BLaER1 (cell line): ENCODE results near the gene MCM7.
"Not testable (repeated sequence)": the region's sequence is repeated elsewhere in the genome, so short reads cannot be mapped to it uniquely, and the experiment has no call there.

Source experiments
- H3K27ac ChIP-seq: shearing (Covaris generic); formaldehyde crosslinking; 2 replicates; pipeline ENCODE4 v1.8.1; 2022
- H3K27me3 ChIP-seq: shearing (Covaris generic); formaldehyde crosslinking; 2 replicates; pipeline ENCODE4 v1.8.1; 2022
- H3K36me3 ChIP-seq: shearing (Covaris generic); formaldehyde crosslinking; 2 replicates; pipeline ENCODE4 v1.8.1; 2022
- H3K4me1 ChIP-seq: shearing (Covaris generic); formaldehyde crosslinking; 2 replicates; pipeline ENCODE4 v1.8.1; 2022
- H3K4me2 ChIP-seq: shearing (Covaris generic); formaldehyde crosslinking; 2 replicates; pipeline ENCODE4 v1.8.1; 2022
- H3K4me3 ChIP-seq: shearing (Covaris generic); formaldehyde crosslinking; 2 replicates; pipeline ENCODE4 v1.8.1; 2022
- H3K9ac ChIP-seq: shearing (Covaris generic); formaldehyde crosslinking; 2 replicates; pipeline ENCODE4 v1.8.1; 2022
- H3K9me3 ChIP-seq: shearing (Covaris generic); formaldehyde crosslinking; 2 replicates; pipeline ENCODE4 v1.8.1; 2022
- H4K20me1 ChIP-seq: shearing (Covaris generic); formaldehyde crosslinking; 2 replicates; pipeline ENCODE4 v1.8.1; 2022
- Cebpa-rat ChIP-seq: shearing (Covaris generic); IDR thresholded peaks from 2 replicates; pipeline ENCODE4 v1.8.1; 2022

Gene MCM7

GRCh38 chr7:100101016-100101862 lies at the start of gene MCM7, which contains the start of gene AP4M1:
MCM7 (minus strand) TSS chr7:100101397; CDS start chr7:100101294, 103 bp downstream.
AP4M1 (plus strand) TSS chr7:100101643; CDS start chr7:100101715, 72 bp downstream.
- Histone ChIP-seq H4K20me1 (peaks cover 40% of the 10 kb centered on the region), H3K9ac (peak within 1 kb of the TSS; percentile 99), H3K4me3 (peak within 1 kb of the TSS; percentile 91), H3K36me3 (peaks cover 74% of the 10 kb centered on the region), H3K4me2 (peak within 1 kb of the TSS; percentile 87), H3K9me3 (no peaks in the 10 kb centered on the region), H3K27ac (peak within 1 kb of the TSS; percentile 99), H3K4me1 (peaks cover 56% of the 10 kb centered on the region), H3K27me3 (no peaks in the 10 kb centered on the region)
- TF ChIP-seq Cebpa-rat = no peak

GRCh38 chr7:100148559-100149328 lies 47.5 kb upstream of the MCM7 start, which contains the start of gene LAMTOR4:
LAMTOR4 (plus strand) TSS chr7:100148918; CDS start chr7:100148973, 55 bp downstream.
- Histone ChIP-seq H3K36me3 (peaks cover 25% of the 10 kb centered on the region), H3K27me3 (no peaks in the 10 kb centered on the region), H3K9ac (peak within 1 kb of the TSS; percentile 89), H3K4me1 (peaks cover 43% of the 10 kb centered on the region), H3K4me2 (peak within 1 kb of the TSS; percentile 96), H4K20me1 (peaks cover 15% of the 10 kb centered on the region), H3K27ac (peak within 1 kb of the TSS; percentile 86), H3K9me3 (no peaks in the 10 kb centered on the region), H3K4me3 (peak within 1 kb of the TSS; percentile 90)
- peak; percentile 75; the same call in 1 of the 2 replicates for TF ChIP-seq Cebpa-rat

DNA sequence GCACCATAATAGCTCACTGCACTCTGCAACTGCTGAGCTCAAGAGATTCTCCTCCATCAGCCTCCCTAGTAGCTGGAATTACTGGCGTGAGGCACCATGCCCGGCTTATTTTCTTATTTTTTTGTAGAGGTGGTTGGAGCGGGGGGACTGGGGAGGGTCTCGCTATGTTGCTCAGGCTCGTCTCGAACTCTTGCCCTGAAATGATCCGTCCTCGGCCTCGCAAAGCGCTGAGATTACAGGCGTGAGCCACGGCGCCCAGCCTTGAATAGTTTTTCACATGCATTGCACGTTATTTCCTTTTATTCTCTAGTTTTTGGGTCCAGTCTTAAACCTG lies 47.0 kb upstream of the MCM7 start:
- Histone ChIP-seq H3K36me3 (peaks cover 19% of the 10 kb centered on the region), H3K9me3 (no peaks in the 10 kb centered on the region), H3K4me3 (peak overlapping the region; percentile 90), H3K4me2 (peak overlapping the region; percentile 96), H3K4me1 (peaks cover 38% of the 10 kb centered on the region), H3K9ac (peak overlapping the region; percentile 49), H4K20me1 (peaks cover 9% of the 10 kb centered on the region), H3K27me3 (no peaks in the 10 kb centered on the region), H3K27ac (peak overlapping the region; percentile 58)
- TF ChIP-seq Cebpa-rat = no peak

- Histone ChIP-seq H3K9me3 (no peaks in the 10 kb centered on the region), H3K9ac (no peak overlapping the region), H3K36me3 (peaks cover 11% of the 10 kb centered on the region; the same call in 1 of the 2 replicates), H3K4me2 (no peak overlapping the region), H3K27me3 (no peaks in the 10 kb centered on the region), H3K4me1 (peaks cover 29% of the 10 kb centered on the region), H4K20me1 (peaks cover 6% of the 10 kb centered on the region; the same call in 1 of the 2 replicates), H3K27ac (no peak overlapping the region), H3K4me3 (no peak overlapping the region)
- no peak for TF ChIP-seq Cebpa-rat
Measured at GRCh38 chr7:100147278-100147677, 46.1 kb upstream of the MCM7 start.

GRCh38 chr7:100146350-100146749 lies 45.2 kb upstream of the MCM7 start:
- H3K9me3 ChIP-seq, H3K27ac ChIP-seq, H3K4me2 ChIP-seq, H3K4me3 ChIP-seq, H3K9ac ChIP-seq, H3K27me3 ChIP-seq, H4K20me1 ChIP-seq, H3K36me3 ChIP-seq: not testable (repeated sequence)
- H3K4me1 ChIP-seq = peaks cover 29% of the 10 kb centered on the region

DNA sequence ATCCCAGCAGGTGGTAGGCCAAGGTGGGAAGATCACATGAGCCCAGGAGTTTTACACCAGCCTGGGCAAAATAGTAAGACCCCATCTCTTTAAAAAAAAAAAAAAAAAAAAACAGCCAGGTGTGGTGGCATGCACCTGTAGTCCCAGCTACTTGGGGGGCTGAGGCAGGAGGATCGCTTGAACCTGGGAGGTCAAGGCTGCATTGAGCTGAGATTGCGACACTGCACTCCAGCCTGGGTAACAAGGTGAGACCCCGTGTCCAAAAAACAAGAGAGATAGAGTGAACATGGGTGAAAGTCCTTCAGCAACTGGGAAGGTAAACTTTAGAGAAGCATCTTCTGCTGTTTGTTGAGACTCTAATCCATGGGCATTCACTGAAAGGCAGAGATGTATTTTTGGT lies 41.3 kb upstream of the MCM7 start:
- Histone ChIP-seq H3K27ac (no peak overlapping the region), H3K4me2 (no peak overlapping the region), H3K9ac (no peak overlapping the region), H3K9me3 (no peaks in the 10 kb centered on the region), H3K4me1 (peaks cover 19% of the 10 kb centered on the region), H3K27me3 (no peaks in the 10 kb centered on the region), H4K20me1 (no peaks in the 10 kb centered on the region), H3K36me3 (no peaks in the 10 kb centered on the region), H3K4me3 (no peak overlapping the region)
- no peak for TF ChIP-seq Cebpa-rat

DNA sequence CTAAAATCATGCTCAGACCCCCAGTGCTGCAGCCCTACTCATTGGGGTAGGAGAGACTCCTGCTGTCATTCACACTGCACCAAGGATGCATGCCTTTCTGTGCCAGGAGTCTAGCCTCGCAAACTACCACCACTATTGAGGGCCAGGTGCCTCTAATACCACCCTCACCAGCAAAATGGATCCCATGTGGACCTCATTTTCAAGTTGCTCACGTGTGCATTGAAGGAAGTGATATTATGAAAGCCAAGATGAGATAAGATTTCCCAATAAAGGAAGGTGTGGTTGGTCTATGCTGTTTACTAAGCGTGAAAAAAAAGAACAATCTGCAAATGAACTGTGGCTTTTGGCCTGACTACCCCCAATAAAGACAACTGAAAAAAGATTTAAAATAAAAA lies 40.4 kb upstream of the MCM7 start:
- TF ChIP-seq Cebpa-rat = no peak
- H3K9ac ChIP-seq = no peak overlapping the region
- peak overlapping the region; percentile 18; the same call in 1 of the 2 replicates for H3K4me2 ChIP-seq
- H3K36me3 ChIP-seq = no peaks in the 10 kb centered on the region
- H4K20me1 ChIP-seq = no peaks in the 10 kb centered on the region
- no peak overlapping the region for H3K4me3 ChIP-seq
- no peaks in the 10 kb centered on the region for H3K27me3 ChIP-seq
- no peak overlapping the region for H3K27ac ChIP-seq
- H3K4me1 ChIP-seq = peaks cover 19% of the 10 kb centered on the region
- no peaks in the 10 kb centered on the region for H3K9me3 ChIP-seq

DNA sequence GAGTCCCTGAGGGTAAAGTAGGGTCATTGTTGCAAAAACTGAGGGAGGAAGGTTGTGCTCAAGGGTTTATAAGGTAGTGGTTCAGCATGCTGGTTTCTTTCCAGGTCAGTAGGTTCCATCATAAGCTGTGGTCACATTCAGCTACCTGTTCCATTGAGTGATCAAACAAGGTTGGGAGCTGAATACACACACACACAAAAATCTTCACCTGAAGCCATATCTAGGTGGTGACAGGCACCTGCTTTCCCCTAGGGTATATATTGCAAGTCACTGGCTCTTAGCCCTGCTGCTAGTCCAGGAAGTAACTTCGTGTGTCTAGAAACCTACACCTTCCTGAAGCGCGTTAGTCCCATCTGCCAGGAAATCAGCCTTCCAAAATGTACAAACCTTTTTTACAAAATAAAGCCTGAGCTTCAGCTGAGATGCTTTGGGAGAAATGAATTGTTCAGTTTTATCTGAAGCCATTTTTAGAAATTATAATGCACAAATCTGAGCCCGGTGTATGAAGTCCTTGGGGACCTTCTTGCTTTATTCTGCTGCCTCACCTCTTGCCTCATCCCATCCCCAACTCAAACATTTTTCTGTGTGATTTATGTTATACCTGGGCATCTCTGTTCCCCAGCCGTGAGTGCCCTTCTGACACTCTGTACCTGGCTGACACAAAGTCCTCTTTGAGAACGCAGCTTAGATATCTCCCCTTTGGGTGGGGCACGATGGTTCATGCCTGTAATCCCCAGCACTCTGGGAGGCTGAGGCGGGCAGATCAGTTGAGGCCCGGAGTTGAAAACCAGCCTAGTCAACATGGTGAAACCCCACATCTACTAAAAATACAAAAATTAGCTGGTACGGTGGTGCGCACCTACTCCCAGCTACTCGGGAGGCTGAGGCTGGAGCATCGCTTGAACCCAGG lies 36.9 kb upstream of the MCM7 start:
- no peak for TF ChIP-seq Cebpa-rat
- H3K4me2 ChIP-seq = peak overlapping the region; percentile 59
- no peaks in the 10 kb centered on the region for H4K20me1 ChIP-seq
- H3K9ac ChIP-seq = no peak overlapping the region
- no peak overlapping the region for H3K27ac ChIP-seq
- no peaks in the 10 kb centered on the region for H3K27me3 ChIP-seq
- H3K9me3 ChIP-seq = no peaks in the 10 kb centered on the region
- H3K36me3 ChIP-seq = no peaks in the 10 kb centered on the region
- no peak overlapping the region for H3K4me3 ChIP-seq
- H3K4me1 ChIP-seq = peaks cover 19% of the 10 kb centered on the region

DNA sequence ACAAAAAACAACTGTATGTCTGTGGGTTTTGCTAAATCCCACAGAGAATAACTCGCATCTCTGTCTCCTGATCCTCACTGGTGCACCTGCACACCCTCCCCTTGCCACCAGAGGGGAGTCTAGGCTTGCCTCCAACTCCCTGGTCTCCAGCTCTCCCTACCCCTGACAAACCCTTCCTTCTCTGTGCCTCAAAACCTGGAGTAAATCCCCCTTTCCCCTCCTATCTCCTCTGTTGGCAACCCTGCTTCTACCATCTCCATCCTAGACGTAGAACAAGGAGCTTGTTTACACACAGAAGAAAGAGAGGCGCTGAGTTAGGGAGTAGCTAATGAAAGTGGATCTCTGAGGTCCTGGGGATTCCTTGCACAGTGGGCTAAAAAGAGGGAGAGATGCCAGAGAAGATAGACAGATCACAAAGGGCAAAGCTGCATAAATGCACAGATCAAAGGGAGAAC lies 31.5 kb upstream of the MCM7 start:
- Histone ChIP-seq H3K4me3 (no peak overlapping the region), H3K27ac (no peak overlapping the region), H3K4me2 (peak overlapping the region; percentile 36)

More for the DNA sequence above, 31.5 kb upstream of the MCM7 start:
- Histone ChIP-seq H3K27me3 (peaks cover 20% of the 10 kb centered on the region; the same call in 1 of the 2 replicates), H3K36me3 (no peaks in the 10 kb centered on the region), H3K9me3 (no peaks in the 10 kb centered on the region), H4K20me1 (no peaks in the 10 kb centered on the region), H3K9ac (no peak overlapping the region), H3K4me1 (peaks cover 36% of the 10 kb centered on the region)
- TF ChIP-seq Cebpa-rat = no peak
